Epithelial cell of esophagus (primary cell): ENCODE data around the gene SEC14L2.

Experiments
- DNase-seq: peaks from one replicate; pipeline ENCODE4 v3.0.0; 2010; ENCODE audit warnings: low read depth
- H3K4me3 ChIP-seq: 2 replicates; pipeline ENCODE4 v1.5.1; 2011; ENCODE audit warnings: mild to moderate bottlenecking, low read length, control low read depth
- TF ChIP-seq, protein P1 (sequence below): IDR thresholded peaks from 2 replicates; pipeline ENCODE4 v1.5.1; 2011; ENCODE audit warnings: low read depth, mild to moderate bottlenecking, low read length, control low read depth, inconsistent platforms; ENCODE audit not compliant: insufficient read depth; ENCODE audit errors: missing control alignments

The SEC14L2 gene

DNA sequence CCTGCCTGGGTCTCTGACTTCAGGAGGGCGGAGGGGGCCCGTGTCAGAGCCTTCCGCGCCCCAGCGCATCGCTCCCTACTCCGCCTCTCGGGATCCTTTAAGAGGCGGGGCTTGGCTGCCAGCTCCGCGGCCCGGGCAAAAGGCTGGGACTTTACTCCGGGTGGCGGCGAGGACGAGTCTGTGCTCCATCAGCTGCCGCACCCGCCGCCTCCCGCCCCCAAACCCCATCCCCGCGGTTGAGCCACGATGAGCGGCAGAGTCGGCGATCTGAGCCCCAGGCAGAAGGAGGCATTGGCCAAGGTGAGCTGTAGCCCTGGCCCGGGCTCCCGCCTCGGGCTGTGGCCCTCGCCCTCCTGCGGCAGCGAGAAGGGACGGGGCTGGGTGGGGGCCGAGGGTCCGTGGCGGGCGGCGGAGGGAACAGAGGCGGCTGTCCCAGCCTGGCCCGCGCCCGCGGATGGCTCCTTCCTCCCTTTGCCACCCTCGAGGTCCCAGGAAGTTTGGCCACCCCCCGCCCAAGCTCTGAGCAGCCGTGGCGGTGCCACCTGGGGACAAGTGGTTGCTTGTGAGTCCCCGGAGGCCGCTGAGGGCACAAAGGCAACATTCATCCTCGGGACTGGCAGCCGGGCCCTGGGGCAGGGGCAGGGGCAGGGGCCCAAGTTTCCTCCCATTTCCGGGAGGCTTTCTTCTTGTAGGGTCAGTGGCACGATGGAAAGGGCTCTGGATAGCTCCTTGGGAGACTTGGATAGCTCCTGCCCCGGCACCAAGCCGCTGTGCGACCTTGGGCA, at the start of gene SEC14L2:
TSS of gene SEC14L2 (plus strand) at position 148 of the 785 bp plus-strand sequence. CDS start at position 247, 99 bp downstream.
- H3K4me3 ChIP-seq, result peak within 1 kb of the TSS; percentile 74
- TF ChIP-seq, protein P1, sequence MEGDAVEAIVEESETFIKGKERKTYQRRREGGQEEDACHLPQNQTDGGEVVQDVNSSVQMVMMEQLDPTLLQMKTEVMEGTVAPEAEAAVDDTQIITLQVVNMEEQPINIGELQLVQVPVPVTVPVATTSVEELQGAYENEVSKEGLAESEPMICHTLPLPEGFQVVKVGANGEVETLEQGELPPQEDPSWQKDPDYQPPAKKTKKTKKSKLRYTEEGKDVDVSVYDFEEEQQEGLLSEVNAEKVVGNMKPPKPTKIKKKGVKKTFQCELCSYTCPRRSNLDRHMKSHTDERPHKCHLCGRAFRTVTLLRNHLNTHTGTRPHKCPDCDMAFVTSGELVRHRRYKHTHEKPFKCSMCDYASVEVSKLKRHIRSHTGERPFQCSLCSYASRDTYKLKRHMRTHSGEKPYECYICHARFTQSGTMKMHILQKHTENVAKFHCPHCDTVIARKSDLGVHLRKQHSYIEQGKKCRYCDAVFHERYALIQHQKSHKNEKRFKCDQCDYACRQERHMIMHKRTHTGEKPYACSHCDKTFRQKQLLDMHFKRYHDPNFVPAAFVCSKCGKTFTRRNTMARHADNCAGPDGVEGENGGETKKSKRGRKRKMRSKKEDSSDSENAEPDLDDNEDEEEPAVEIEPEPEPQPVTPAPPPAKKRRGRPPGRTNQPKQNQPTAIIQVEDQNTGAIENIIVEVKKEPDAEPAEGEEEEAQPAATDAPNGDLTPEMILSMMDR, result no peak
- DNase-seq, result peak; percentile 64

DNA sequence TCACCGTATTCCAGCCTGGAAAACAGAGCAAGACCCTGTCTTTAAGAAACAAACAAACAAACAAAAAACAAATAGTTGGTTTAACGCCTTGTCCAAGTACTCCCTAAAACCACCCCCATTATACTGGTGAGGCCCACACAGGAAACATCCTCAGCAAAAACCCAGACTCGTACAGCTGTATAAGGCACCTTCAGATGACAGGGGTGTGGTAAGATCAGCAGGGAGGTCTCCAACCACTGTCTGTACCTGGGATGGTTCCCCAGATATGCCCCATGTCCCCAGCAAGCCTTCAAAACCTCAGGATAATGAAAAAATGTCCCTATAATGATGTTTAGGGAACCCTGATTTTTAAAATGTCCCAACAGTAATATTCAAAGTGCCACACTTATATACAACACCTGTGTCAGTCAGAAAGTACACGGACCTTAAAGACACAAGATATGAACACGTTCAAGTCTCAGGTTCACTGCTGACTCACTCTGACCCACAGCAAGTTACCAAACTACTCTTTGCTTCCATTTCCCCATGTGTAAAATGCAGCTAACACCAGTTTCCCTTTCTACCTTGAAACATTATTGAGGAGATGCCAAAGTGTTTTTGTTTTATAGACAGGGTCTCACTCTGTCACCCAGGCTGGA, 49.4 kb upstream of the SEC14L2 start:
- TF ChIP-seq, protein P1, result no peak
- DNase-seq, result peak; percentile 44
- H3K4me3 ChIP-seq, result no peak overlapping the region

DNA sequence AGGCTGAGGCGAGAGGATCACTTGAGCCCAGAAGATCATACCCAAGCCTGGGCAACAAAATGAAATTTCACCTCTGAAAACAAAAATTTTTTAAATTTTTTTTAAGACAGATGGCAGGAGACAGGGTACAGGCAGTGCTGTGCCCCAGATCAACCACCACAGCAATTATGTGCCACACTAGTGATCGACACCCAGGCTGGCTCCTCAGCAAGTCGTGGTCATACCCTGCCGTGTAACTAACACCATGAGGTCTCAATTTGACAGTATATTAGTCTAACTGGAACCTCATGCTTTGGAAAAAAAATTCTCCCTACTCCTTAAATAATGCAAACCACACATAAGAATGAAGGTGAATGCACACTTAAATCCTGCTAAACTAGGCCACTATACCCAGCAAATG, 48.4 kb upstream of the SEC14L2 start:
- no peak for DNase-seq
- H3K4me3 ChIP-seq, result no peak overlapping the region
- TF ChIP-seq, protein P1, result no peak

DNA sequence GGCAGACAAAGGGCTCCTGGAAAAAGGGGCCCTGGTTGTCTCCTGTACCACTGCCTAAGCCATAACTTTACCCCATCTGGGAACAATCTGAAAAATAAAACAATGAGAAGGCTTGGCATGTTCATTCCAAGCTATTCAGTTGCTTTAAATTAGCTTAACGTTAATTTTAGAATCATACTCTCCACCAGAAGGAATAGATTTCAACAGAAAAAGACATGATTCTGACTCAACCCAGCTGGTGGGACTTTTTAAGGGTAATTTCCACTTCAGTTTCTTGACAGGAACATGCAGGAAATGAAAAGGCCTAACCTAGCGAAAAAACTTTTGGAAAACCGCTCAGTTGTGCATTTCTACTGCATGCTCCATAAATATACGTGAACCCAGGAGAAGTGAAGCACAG, 48.0 kb upstream of the SEC14L2 start:
- H3K4me3 ChIP-seq, result no peak overlapping the region
- TF ChIP-seq, protein P1, result no peak
- no peak for DNase-seq

DNA sequence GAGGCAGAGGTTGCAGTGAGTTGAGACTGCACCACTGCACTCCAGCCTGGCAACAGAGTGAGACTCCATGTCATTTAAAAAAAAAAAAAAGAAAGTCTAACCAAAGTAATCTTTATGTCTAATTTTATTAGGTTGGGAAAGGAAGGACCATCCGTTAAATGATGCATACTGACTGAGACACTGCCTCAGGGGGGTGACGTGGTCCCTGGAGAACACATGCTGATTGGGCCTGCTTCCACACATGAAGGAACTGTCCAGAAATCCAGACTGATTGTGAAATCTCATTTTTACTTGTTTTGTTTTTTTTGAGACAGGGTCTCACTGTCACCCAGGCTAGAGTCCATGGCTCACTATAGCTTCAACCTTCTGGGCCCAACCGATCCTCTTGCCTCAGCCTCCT, 45.6 kb upstream of the SEC14L2 start:
- no peak for DNase-seq
- H3K4me3 ChIP-seq, result no peak overlapping the region

DNA sequence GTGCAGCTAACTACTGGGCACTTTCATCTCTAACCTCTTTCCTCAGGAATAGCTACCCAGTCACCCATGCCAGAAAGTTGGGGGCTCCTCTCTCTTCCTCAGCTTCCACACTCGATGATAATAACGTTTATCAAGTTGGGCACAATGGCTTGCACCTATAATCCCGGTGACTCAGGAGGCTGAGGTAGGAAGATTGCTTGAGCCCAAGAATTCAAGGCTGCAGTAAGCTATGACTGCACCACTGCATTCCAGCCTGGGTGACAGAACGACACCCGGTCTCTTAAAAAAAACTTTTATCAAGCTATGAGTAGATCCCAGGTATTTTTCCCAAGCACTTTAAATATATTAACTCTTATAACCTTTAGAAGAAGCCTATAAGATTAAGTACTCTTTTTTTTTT, 42.2 kb upstream of the SEC14L2 start:
- DNase-seq, result peak; percentile 24
- TF ChIP-seq, protein P1, result no peak
- no peak overlapping the region for H3K4me3 ChIP-seq

More for the DNA sequence above, 45.6 kb upstream of the SEC14L2 start:
- TF ChIP-seq, protein P1, result no peak
